NCI-H2196 treated with DMSO at 0.1 percent for 48 hours (cell line): ENCODE measurements around the gene TENM4.
"Not testable (repeated sequence)": the region's sequence is repeated elsewhere in the genome, so short reads cannot be mapped to it uniquely, and the experiment has no call there.

Source experiments
- DNase-seq: peaks from one replicate; lab custom pipeline; 2025; ENCODE audit not compliant: unreplicated experiment; lab: John Stamatoyannopoulos, UW

TENM4 gene

GRCh38 chr11:78653294-78653909 is 787.4 kb downstream of the TENM4 start:
- DNase-seq = no peak

GRCh38 chr11:78652843-78653239 is 788.0 kb downstream of the TENM4 start:
- no peak for DNase-seq

- DNase-seq = no peak
Observed at GRCh38 chr11:78651923-78652842, 788.6 kb downstream of the TENM4 start.

- no peak for DNase-seq
Observed at GRCh38 chr11:78651136-78651775, 789.6 kb downstream of the TENM4 start.

- DNase-seq = no peak
Observed at GRCh38 chr11:78649361-78650215, 791.2 kb downstream of the TENM4 start.

GRCh38 chr11:78647986-78648875 is 792.6 kb downstream of the TENM4 start:
- DNase-seq = no peak

- no peak for DNase-seq
Observed at GRCh38 chr11:78647266-78647915, 793.4 kb downstream of the TENM4 start.

- DNase-seq = peak; percentile 70
Observed at GRCh38 chr11:78646564-78647185, 794.2 kb downstream of the TENM4 start.

GRCh38 chr11:78645226-78646202 is 795.3 kb downstream of the TENM4 start:
- peak; percentile 43 for DNase-seq

- no peak for DNase-seq
Observed at GRCh38 chr11:78643676-78644056, 797.2 kb downstream of the TENM4 start.

GRCh38 chr11:78642979-78643675 is 797.7 kb downstream of the TENM4 start:
- DNase-seq = no peak

- no peak for DNase-seq
Observed at GRCh38 chr11:78641541-78641940, 799.3 kb downstream of the TENM4 start.

GRCh38 chr11:78638704-78639380 is 802.0 kb downstream of the TENM4 start:
- DNase-seq = no peak

GRCh38 chr11:78637527-78637926 is 803.3 kb downstream of the TENM4 start:
- DNase-seq = not testable (repeated sequence)

- no peak for DNase-seq
Observed at GRCh38 chr11:78635814-78636506, 804.9 kb downstream of the TENM4 start.
